RPMI8226 (cell line): ENCODE data around the gene TOR4A.
A peak's percentile ranks its signal among the peaks of the same experiment; 100 is the strongest.
"Not testable (repeated sequence)": the region's sequence is repeated elsewhere in the genome, so short reads cannot be mapped to it uniquely, and the experiment has no call there.

Experiments
- DNase-seq: peaks from one replicate; pipeline ENCODE4 v3.0.0-alpha.2; 2015

The TOR4A gene

DNA sequence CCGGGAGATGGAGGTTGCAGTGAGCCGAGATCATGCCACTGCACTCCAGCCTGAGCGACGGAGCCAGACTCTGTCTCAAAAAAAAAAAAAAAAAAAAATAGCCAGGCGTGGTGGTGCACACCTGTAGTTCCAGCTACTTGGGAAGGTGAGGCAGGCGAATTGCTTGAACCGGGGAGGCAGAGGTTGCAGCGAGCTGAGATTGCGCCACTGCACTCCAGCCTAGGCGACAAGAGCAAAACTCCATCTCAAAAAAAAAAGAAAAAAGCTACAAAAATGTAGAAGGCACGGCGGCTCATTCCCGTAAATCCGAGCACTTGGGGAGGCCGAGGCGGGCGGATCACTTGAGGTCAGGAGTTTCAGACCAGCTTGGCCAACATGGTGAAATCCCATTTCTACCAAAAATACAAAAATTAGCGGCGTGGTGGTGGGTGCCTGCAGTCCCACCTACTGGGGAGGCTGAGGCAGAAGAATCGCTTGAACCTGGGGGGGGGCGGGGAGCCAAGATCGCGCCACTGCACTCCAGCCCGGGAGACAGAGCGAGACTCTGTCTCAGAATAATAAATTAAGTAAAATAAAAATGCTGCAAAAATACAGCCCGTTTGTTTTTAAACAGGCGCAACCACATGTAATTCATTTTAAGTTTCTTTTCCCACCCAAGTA, 37.9 kb upstream of the TOR4A start:
- DNase-seq, result not testable (repeated sequence)

GRCh38 chr9:137240318-137240840, 37.1 kb upstream of the TOR4A start:
- peak; percentile 92 for DNase-seq

- peak; percentile 100 for DNase-seq
Observed at GRCh38 chr9:137240841-137241489, 36.6 kb upstream of the TOR4A start, which contains the start of gene TUBB4B. TSS of gene TUBB4B (plus strand) at chr9:137241287. CDS start at chr9:137241361, 74 bp downstream.

DNA sequence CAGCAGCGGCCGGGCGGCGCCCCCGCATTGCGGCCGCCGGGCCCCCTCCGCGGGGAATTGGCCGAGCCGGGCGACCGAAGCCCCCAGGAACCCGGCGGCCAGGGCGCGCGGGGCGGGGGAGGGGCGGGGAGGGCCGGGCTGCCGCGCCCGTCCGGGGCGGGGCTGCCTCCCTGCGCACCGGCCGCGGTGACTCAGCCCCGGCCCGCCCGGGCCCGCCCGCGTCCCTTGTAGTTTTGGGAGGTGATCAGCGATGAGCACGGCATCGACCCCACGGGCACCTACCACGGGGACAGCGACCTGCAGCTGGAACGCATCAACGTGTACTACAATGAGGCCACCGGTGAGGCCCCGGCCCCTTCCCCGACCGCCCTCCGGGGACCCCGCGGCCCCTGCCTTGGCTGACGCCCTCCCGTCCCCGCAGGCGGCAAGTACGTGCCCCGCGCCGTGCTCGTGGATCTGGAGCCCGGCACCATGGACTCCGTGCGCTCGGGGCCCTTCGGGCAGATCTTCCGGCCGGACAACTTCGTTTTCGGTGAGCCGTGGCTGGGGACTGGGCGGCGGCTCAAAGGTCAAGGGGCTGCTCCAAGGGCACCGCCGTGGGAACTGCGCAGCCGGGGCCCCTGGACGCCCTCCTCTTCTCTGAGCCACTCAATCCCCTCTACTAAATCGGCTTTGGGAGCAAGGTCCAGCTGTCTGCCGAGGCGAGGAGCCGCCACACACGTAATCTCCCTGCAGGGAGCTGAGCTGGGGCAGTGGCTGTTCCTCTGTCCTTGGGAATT, 35.8 kb upstream of the TOR4A start:
- peak; percentile 70 for DNase-seq

DNA sequence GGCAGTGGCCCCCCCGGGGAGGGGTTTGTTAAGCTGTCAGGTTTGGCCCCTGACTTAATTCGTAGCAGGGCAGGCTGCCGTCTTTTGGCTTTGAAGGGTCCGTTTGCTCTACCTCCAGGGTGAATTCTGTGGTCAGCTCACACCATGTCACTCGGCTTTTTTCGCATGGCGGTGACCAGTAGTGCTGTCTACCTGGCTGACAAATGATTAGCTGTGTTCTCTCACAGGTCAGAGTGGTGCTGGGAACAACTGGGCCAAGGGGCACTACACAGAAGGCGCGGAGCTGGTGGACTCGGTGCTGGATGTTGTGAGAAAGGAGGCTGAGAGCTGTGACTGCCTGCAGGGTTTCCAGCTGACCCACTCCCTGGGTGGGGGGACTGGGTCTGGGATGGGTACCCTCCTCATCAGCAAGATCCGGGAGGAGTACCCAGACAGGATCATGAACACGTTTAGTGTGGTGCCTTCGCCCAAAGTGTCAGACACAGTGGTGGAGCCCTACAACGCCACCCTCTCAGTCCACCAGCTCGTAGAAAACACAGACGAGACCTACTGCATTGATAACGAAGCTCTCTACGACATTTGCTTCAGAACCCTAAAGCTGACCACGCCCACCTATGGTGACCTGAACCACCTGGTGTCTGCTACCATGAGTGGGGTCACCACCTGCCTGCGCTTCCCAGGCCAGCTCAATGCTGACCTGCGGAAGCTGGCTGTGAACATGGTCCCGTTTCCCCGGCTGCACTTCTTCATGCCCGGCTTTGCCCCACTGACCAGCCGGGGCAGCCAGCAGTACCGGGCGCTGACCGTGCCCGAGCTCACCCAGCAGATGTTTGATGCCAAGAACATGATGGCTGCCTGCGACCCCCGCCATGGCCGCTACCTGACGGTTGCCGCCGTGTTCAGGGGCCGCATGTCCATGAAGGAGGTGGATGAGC, 35.0 kb upstream of the TOR4A start:
- DNase-seq, result no peak

- not testable (repeated sequence) for DNase-seq
Observed at GRCh38 chr9:137243266-137243625, 34.3 kb upstream of the TOR4A start.

DNA sequence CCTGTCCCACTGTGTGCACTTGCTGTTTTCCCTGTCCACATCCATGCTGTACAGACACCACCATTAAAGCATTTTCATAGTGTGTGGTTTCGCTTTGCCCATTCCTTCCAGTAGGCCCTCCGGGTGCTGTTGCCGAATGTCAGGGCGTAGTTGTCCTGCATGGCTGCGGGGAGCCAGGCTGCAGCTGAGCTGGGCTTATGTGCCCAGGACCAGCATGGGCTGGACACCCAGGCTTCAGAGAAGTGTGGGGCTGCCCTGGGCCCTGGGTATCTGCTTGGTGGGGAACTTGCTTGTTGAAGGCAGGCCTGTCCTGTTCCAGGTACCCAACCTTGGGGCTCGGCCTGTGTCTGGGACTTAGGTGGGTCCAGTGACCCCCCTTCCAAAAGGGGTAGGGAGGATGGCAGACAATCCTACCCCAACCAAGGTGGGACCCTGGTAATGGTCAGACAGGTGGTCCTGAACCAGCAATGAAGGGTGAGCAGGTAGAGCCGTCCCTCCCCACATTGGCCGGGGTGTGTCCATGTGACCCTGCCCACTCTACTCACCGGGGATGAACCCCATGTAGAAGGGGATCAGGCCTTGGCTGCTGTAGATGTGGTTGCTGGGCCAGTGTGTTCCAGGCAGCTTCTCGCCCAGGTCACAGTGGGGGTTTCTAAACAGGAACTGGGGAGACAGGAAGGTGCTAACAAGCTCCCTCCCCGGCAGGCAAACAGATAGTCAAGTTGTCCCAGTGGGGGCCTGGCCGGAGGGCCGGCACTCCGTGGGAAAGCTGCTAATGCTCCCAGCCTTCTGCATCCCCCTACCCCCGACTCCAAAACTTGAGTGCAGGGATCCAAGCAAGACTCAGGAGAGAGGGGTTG, 33.7 kb upstream of the TOR4A start:
- no peak for DNase-seq

GRCh38 chr9:137244486-137245449, 32.8 kb upstream of the TOR4A start:
- no peak for DNase-seq

DNA sequence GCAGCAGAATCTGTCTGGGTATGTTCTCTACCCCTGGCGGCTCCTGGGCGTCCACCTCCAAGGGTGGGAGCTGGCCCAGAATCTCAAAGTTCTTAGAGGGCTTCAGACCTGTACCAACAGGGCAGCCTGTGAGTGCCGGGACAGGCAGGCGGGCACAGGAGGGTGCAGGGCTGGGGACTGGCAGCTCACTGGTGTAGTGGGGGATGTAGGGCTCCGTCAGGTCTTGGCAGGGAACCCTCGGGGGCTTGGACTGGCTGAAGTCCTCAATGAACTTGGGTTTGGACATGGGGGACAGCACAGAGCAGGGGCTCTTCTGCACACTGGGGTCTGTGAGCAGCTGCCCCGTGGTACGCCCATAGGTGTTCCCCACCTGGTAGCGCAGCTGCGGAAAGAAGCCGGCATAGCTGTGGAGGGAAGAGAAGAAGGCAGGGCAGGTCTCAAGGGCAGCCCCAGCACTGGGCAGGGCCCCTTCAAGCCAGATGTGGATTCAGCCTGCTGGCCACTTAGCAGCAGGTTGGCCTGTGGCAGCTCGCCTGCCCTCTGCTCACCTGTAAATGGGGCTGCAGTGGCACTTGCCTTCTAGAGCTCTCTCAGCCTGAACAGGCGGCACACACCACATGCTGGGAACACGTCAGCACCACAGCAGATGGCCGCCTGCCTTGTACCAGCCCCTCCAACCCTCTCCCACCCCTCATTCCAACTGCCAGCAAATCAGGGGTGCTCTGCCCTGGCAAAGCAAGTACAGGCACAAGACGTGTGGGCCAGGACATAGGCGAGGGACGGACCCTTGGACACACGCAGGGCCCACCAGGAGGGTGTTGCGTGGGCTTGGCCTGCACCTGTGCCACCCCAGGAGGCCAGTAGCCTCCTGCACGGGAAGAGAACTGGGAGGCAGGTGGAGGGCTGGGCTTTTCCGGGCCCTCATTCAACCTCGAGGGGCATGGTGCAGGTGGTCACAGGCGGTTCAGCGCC, 31.8 kb upstream of the TOR4A start:
- DNase-seq, result no peak

- no peak for DNase-seq
Observed at GRCh38 chr9:137247135-137247915, 30.2 kb upstream of the TOR4A start.

DNA sequence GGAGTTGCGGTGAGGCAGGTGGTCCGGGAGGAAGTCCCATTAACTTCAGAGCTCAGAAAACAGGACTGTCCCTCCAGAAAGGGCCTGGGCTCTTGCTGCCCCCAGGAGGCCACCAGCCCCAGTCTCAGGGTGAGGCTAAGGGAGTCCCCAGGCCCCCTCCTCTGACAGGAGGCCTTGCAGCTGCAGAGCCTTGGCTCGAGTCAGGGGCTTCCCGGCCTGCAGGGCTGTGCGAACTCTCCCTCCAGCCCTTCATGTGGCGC, 29.7 kb upstream of the TOR4A start:
- no peak for DNase-seq

- DNase-seq, result no peak
Observed at GRCh38 chr9:137250329-137251193, 27.0 kb upstream of the TOR4A start.

GRCh38 chr9:137251194-137251461, 26.4 kb upstream of the TOR4A start, which contains the start of gene STPG3:
TSS of gene STPG3 (plus strand) at chr9:137251286. CDS start at chr9:137251287, 1 bp downstream.
- DNase-seq, result no peak

DNA sequence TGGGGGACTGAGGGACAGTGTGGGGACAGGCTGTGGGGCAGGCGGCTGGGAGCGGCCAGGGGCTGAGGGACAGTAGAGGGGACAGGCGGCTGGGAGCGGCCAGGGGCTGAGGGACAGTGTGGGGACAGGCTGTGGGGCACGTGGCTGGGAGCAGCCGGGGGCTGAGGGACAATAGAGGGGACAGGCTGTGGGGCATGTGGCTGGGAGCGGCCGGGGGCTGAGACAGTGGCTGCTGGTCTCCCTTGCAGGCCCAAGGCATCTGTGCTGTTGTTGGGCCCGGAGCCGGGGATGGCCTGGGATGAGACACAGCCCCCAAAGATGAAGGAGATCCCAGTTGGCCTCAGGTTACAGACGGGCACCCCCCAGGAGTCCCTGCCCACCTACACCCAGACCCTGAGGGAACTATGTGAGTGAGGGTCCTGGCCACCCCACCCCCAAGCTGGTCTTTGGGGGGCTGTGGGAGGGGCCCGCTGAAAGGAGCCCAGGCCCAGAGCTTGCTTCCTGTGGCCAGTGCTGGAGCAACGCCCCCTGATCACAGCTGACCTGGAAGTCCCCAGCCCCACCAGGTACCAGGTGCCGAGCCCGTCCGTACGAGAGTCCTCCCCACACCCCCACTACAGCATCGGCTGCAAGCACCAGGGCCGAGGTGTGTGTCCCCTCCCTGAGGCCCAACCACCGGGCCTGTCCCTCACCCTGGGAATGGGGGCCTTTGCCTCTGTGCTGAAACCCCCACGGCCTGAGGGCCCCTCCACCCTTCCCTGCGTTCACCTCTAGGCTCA, 25.8 kb upstream of the TOR4A start:
- no peak for DNase-seq

GRCh38 chr9:137252555-137253506, 24.7 kb upstream of the TOR4A start:
- DNase-seq, result no peak
